MG63 (cell line): ENCODE measurements around the gene IPO9. TPM values are rescaled to one million over a fixed set of nuclear protein-coding genes. Genes with fewer than 3 reads are reported as not detected.
A peak's percentile ranks its signal among the peaks of the same experiment; 100 is the strongest.
"Not testable (repeated sequence)": the region's sequence is repeated elsewhere in the genome, so short reads cannot be mapped to it uniquely, and the experiment has no call there.

ENCODE experiments used
- DNase-seq: peaks from one replicate; pipeline ENCODE4 v3.0.0-alpha.2; 2020
- H3K27me3 ChIP-seq: fragments of 250-450 bp; sonication (Bioruptor Pico); 2 replicates; pipeline ENCODE4 v1.5.1; 2020; ENCODE audit warnings: mild to moderate bottlenecking, moderate library complexity
- H3K36me3 ChIP-seq: fragments of 250-450 bp; sonication (Bioruptor Pico); 2 replicates; pipeline ENCODE4 v1.5.1; 2020; ENCODE audit warnings: mild to moderate bottlenecking, moderate library complexity
- H3K4me3 ChIP-seq: fragments of 250-450 bp; sonication (Bioruptor Pico); 2 replicates; pipeline ENCODE4 v1.5.1; 2020; ENCODE audit warnings: mild to moderate bottlenecking, moderate library complexity
- H3K9me3 ChIP-seq: fragments of 250-450 bp; sonication (Bioruptor Pico); 2 replicates; pipeline ENCODE4 v1.5.1; 2020; ENCODE audit warnings: mild to moderate bottlenecking, moderate library complexity
- total RNA-seq: library from RNA; depleted of rRNA; stranded (reverse); fragments of >200 nt; shearing (Covaris generic); gene quantifications from 2 replicates; pipeline ENCODE4 v1.2.3, GENCODE V29; 2014; ENCODE audit warnings: low replicate concordance

Gene IPO9
- total RNA-seq, 1 experiment from 2014 or later: 23.8 TPM

DNA sequence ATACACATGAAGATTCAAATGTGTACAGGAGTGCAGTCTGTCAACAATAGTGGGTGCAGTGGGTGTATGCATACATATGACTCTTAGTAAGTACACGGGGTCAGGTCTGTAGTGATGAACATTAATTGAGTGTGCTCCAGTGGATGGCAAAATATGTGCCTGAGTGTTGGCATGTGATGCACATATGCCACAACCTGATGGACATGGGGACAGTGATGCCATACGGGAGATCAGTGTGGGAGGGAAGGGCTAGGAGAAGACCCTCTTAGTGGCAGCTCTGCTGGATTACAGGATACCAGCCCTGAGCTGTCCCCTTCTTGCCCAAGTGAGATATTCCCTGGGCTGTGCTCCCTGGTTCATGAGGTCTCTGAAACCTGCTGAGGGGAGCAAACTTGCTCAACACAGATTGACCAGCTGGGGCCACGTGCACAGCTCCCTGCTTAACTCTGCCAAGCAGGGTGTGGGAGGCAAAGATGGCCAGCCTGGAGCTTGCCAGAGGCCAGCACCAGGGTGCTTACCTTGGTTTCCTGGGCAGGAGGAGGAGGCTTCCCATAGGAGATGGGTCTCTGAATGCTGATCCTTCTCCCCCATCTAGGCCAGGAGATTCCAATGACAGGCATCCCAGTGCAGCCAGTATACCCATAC lies 62.0 kb downstream of the IPO9 start:
- DNase-seq: no peak
- H3K36me3 ChIP-seq: 0 out of 2 replicates have a peak, but pooled peaks cover 3% of the 10 kb centered on the region
- H3K4me3 ChIP-seq: no peak overlapping the region
- H3K27me3 ChIP-seq: no peaks in the 10 kb centered on the region
- no peaks in the 10 kb centered on the region for H3K9me3 ChIP-seq

GRCh38 chr1:201891451-201892045 lies 62.6 kb downstream of the IPO9 start:
- Histone ChIP-seq H3K9me3 (no peaks in the 10 kb centered on the region), H3K36me3 (0 out of 2 replicates have a peak, but pooled peaks cover 3% of the 10 kb centered on the region), H3K27me3 (no peaks in the 10 kb centered on the region), H3K4me3 (no peak overlapping the region)
- no peak for DNase-seq

GRCh38 chr1:201892211-201892610 lies 63.3 kb downstream of the IPO9 start:
- 0 out of 2 replicates have a peak, but pooled peaks cover 3% of the 10 kb centered on the region for H3K36me3 ChIP-seq
- DNase-seq: no peak
- no peak overlapping the region for H3K4me3 ChIP-seq
- no peaks in the 10 kb centered on the region for H3K27me3 ChIP-seq
- H3K9me3 ChIP-seq: no peaks in the 10 kb centered on the region

DNA sequence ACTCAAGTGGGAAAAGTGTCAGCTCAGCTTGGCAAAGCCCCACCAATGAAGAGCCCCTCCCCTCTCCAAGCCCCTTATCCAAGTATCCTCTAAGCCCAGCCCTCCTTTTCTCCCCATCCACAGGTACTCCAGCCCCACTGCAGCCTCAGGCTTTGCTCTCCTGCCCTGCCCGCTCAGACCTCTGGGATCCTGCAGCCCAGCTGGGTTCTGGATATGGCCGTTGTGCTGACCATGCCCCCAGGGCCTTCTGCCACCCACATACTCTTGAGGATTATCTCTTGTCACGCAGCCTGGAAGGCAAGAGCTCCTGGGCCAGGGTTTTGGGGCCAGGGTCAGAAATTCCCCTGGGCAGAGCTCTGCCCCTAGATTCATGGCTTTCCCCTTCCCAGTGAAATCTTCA lies 64.5 kb downstream of the IPO9 start:
- no peaks in the 10 kb centered on the region for H3K9me3 ChIP-seq
- DNase-seq: peak; percentile 62
- no peak overlapping the region for H3K4me3 ChIP-seq
- H3K36me3 ChIP-seq: 0 out of 2 replicates have a peak, but pooled peaks cover 3% of the 10 kb centered on the region
- no peaks in the 10 kb centered on the region for H3K27me3 ChIP-seq

GRCh38 chr1:201894343-201895119 lies 65.6 kb downstream of the IPO9 start:
- Histone ChIP-seq H3K4me3 (no peak overlapping the region), H3K9me3 (no peaks in the 10 kb centered on the region), H3K36me3 (0 out of 2 replicates have a peak, but pooled peaks cover 3% of the 10 kb centered on the region), H3K27me3 (no peaks in the 10 kb centered on the region)
- DNase-seq: no peak

DNA sequence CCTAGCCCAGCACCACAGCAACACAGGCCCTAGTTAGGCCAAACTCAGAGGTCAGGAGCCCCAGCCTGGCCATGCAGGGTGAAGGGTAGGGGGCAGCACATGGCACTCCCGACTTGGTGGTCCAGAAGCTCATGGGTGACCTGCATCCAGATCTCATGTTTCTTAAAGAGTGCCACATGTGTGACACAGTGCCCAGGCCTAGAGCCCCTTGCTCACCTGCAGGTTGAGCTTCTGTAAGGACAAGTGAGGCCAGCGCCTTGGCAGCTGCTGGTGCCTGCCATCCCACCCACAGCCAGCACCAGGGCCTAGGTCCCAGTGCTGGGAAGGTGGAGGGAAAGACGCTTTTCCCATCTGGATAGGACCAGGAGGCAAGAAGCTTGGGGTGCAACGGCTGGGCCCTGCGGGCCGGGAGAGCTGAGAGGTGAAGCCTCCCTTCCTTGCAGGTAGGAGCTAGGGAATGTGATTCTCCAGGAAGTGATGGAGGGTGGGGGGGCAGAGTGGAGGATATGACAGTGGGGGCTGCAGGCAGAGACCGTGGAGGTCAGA lies 66.2 kb downstream of the IPO9 start:
- H3K4me3 ChIP-seq: no peak overlapping the region
- DNase-seq: no peak
- no peaks in the 10 kb centered on the region for H3K9me3 ChIP-seq
- H3K27me3 ChIP-seq: no peaks in the 10 kb centered on the region
- H3K36me3 ChIP-seq: 0 out of 2 replicates have a peak, but pooled peaks cover 3% of the 10 kb centered on the region

DNA sequence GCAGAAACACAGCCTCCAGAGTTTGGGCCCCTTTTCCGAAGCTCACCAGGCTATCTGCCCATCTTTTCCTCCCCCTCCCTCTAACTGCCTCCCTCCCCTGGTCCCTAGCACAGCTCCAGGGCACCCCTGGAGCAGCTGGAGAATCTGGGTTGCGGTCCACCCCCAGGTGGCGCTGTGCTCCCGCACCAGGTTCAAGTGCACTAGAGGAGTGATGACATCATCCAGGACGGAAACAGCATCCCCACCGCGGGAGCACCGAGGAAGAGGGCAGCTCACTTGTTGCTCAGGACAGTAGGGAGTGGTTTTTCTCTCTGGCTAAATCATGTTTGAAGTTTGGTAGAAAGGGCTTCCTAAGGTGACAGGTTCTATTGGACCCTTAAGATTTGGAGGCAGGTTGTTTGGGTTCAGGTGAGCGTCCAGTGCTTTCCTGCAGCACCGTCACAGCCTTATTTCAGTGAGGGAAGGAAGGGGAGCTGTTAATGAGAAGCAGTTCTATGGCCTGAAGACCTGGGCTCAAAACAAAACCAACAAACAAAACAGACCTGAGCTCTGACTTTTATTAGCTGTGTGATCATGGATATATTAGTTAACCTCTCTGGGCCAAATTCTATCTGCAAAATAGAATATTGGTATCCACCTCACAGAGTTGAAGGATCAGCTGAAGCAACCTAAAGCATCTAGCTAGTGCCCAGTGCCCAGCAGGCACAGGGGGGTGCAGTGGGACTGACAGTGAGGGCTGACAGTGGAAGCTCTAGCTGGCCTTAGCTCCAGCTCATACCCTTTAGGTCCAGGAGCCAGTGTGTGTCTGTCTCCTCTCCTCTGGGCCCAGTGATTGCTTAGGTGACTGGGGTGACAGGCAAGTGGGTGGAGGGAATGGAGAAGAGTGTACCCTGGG lies 67.2 kb downstream of the IPO9 start:
- DNase-seq: peak; percentile 91
- no peak overlapping the region for H3K4me3 ChIP-seq
- H3K9me3 ChIP-seq: no peaks in the 10 kb centered on the region
- H3K36me3 ChIP-seq: 0 out of 2 replicates have a peak, but pooled peaks cover 3% of the 10 kb centered on the region
- H3K27me3 ChIP-seq: no peaks in the 10 kb centered on the region

GRCh38 chr1:201896951-201897391 lies 68.0 kb downstream of the IPO9 start:
- DNase-seq: peak; percentile 80
- H3K36me3 ChIP-seq: 0 out of 2 replicates have a peak, but pooled peaks cover 3% of the 10 kb centered on the region
- H3K4me3 ChIP-seq: no peak overlapping the region
- H3K27me3 ChIP-seq: no peaks in the 10 kb centered on the region
- no peaks in the 10 kb centered on the region for H3K9me3 ChIP-seq

GRCh38 chr1:201898240-201898894 lies 69.4 kb downstream of the IPO9 start:
- DNase-seq: no peak
- no peaks in the 10 kb centered on the region for H3K27me3 ChIP-seq
- no peaks in the 10 kb centered on the region for H3K36me3 ChIP-seq
- no peak overlapping the region for H3K4me3 ChIP-seq
- no peaks in the 10 kb centered on the region for H3K9me3 ChIP-seq

DNA sequence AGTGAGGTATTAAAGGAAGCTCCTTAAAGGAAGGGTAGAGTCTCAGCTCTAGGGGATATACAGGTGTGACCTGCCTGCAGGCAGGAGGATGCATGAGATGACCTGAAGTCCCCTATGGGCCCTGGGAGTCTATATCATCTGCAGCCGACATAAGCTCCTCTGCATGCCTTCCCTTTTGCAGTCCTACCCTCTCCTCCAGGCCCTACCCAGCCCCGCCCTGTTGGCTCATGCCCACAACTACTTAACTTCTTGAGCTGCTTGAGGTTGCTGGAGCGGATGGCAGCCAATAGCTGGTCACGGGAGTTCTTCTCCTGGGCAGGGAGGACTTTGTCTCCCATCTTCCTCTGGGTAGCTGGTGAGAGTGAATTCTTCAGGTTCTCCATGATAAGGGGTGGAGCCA lies 70.0 kb downstream of the IPO9 start:
- peak; percentile 69 for DNase-seq
- Histone ChIP-seq H3K36me3 (no peaks in the 10 kb centered on the region), H3K9me3 (no peaks in the 10 kb centered on the region), H3K27me3 (no peaks in the 10 kb centered on the region), H3K4me3 (no peak overlapping the region)

GRCh38 chr1:201899683-201900429 lies 70.9 kb downstream of the IPO9 start:
- DNase-seq: no peak
- Histone ChIP-seq H3K4me3 (no peak overlapping the region), H3K9me3 (no peaks in the 10 kb centered on the region), H3K27me3 (no peaks in the 10 kb centered on the region), H3K36me3 (no peaks in the 10 kb centered on the region)

GRCh38 chr1:201900476-201900875 lies 71.5 kb downstream of the IPO9 start:
- Histone ChIP-seq H3K9me3 (no peaks in the 10 kb centered on the region), H3K36me3 (no peaks in the 10 kb centered on the region), H3K4me3 (no peak overlapping the region), H3K27me3 (no peaks in the 10 kb centered on the region)
- peak; percentile 73 for DNase-seq

- not testable (repeated sequence) for H3K4me3 ChIP-seq, H3K27me3 ChIP-seq, DNase-seq, H3K36me3 ChIP-seq, H3K9me3 ChIP-seq
Measured at GRCh38 chr1:201901036-201901435, 72.1 kb downstream of the IPO9 start.

DNA sequence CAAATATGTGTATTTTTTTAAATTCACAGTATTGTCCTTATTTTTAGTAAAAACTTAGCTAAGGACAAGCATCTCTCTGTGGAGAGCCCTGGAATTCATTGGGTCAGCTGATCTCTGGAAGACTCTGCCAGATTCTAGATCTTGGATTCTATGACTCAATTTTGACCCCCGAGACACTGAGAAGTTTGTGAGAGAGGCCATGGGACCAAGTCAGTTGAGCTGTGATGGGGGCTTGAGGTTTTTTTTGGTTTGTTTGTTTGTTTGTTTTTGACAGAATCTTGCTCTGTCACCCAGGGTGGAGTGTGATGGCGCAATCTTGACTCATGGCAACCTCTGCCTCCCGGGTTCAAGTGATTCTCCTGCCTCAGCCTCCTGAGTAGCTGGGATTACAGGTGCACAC lies 73.2 kb downstream of the IPO9 start:
- Histone ChIP-seq H3K36me3 (no peaks in the 10 kb centered on the region), H3K9me3 (no peaks in the 10 kb centered on the region), H3K4me3 (no peak overlapping the region), H3K27me3 (no peaks in the 10 kb centered on the region)
- DNase-seq: no peak

- peak; percentile 74 for DNase-seq
- Histone ChIP-seq H3K4me3 (no peak overlapping the region), H3K36me3 (no peaks in the 10 kb centered on the region), H3K27me3 (no peaks in the 10 kb centered on the region), H3K9me3 (no peaks in the 10 kb centered on the region)
Measured at GRCh38 chr1:201903135-201903534, 74.2 kb downstream of the IPO9 start.
